Activated naive CD8-positive, alpha-beta T cell treated with anti-CD3 and anti-CD28 coated beads for 36 hours (primary cell): Measurements from ENCODE around the gene RHOH. TPM values are rescaled to one million over a fixed set of nuclear protein-coding genes. Genes with fewer than 3 reads are reported as not detected.

Experiments used
- DNase-seq: peaks from one replicate; pipeline ENCODE4 v3.0.0; 2021
- H3K27ac Mint-ChIP-seq: one replicate; pipeline ENCODE4 v1.8.0; 2022; ENCODE audit warnings: mild to moderate bottlenecking, moderate library complexity, mixed read lengths
- H3K27me3 Mint-ChIP-seq: one replicate; pipeline ENCODE4 v1.8.0; 2022; ENCODE audit warnings: mild to moderate bottlenecking, mixed read lengths
- H3K36me3 Mint-ChIP-seq: one replicate; pipeline ENCODE4 v1.8.0; 2021; ENCODE audit warnings: mild to moderate bottlenecking, mixed read lengths
- H3K4me1 Mint-ChIP-seq: one replicate; pipeline ENCODE4 v1.8.0; 2021; ENCODE audit warnings: mixed read lengths
- H3K4me3 Mint-ChIP-seq: one replicate; pipeline ENCODE4 v1.8.0; 2022; ENCODE audit warnings: mild to moderate bottlenecking, moderate library complexity, mixed read lengths
- H3K9me3 Mint-ChIP-seq: one replicate; pipeline ENCODE4 v1.8.0; 2022; ENCODE audit warnings: mixed read lengths
- total RNA-seq, 2 experiments: library from RNA; stranded (reverse); gene quantifications; one replicate each; pipeline ENCODE4 v1.2.3, GENCODE V29; 2021

Gene RHOH
- total RNA-seq, 2 experiments from 2014 or later = 112 to 114 TPM

DNA sequence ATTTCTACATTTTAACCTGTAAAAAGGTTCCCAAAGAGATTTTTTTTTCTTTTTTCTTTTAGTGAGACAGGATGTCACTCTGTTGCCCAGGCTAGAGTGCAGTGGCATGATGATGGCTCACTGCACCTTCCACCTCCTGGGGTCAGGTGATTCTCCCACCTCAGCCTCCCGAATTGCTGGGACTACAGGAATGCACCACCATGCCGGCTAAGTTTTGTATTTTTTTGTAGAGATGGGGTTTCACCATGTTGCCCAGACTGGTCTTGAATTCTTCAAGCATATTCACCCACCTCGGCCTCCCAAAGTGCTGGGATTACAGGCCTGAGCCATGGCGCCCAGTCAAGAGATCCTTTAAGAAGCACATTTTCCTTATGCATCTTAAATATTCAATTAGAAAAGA is 12.6 kb downstream of the RHOH start:
- Mint-ChIP-seq H3K27ac (peak overlapping the region; percentile 94), H3K9me3 (no peaks in the 10 kb centered on the region), H3K4me1 (peaks cover 84% of the 10 kb centered on the region), H3K27me3 (no peaks in the 10 kb centered on the region), H3K36me3 (peaks cover 86% of the 10 kb centered on the region), H3K4me3 (peak overlapping the region; percentile 85)
- no peak for DNase-seq

DNA sequence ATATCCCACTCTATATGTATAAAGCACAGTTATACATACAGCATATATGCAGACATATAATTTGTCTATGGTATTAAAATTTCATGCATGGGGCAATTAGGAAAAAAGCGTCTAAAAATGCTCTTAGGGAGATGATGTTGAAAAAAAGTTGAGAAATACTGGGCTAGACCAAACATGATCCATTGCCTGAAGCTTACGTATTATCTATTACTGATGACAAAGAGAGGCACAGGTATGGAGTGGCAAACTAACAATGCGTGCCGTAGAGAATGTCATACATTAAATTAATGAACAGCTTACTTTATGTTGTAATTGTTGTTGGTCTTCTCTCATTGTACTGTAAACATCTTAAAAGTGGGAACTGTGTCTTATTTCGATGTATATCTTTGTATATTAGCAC is 13.9 kb downstream of the RHOH start:
- Mint-ChIP-seq H3K9me3 (no peaks in the 10 kb centered on the region), H3K4me3 (peak overlapping the region; percentile 74), H3K27me3 (no peaks in the 10 kb centered on the region), H3K4me1 (peaks cover 83% of the 10 kb centered on the region), H3K27ac (peak overlapping the region; percentile 94), H3K36me3 (peaks cover 85% of the 10 kb centered on the region)
- no peak for DNase-seq

DNA sequence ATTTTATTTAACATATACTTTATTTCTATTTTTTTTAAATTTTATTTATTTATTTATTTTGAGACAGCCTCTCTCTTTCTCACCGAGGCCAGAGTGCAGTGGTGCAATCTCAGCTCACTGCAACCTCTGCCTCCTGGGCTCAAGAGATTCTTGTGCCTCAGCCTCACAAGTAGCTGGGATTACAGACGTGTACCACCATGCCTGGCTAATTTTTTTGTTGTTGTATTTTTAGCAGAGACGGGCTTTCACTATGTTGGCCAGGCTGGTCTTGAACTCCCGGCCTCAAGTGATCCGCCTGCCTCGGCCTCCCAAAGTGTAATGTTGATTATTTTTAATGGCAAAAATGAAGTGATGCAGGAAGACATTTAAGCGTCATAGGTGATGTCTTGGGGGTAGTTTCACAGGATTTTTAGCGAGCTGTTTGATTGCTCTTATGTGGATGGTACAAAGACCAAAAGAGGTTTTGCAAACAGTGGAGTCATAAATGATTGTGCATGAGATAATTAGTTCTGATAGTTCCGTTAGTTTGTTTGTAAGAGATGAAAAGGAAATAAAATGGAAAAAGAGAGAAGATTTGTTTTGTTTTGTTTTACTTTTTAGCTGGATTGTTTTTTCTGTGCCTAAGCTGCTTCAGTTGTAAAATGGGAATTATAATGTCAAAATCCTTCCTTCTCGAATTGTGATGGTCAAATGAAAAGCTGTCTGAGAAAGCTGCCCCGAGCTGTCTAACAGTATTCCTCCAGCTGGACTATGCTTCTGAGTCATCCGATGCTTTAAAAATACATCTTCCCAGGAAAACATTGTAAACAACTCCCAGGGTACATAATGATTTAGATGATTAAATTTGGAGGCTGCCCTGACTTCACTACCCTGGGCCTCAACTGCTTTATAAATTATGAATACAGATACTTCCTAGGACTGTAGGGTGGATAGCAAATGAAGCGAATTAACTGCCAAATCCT is 14.7 kb downstream of the RHOH start:
- no peak for DNase-seq
- Mint-ChIP-seq H3K4me1 (peaks cover 83% of the 10 kb centered on the region), H3K36me3 (peaks cover 85% of the 10 kb centered on the region), H3K27me3 (no peaks in the 10 kb centered on the region), H3K4me3 (peak overlapping the region; percentile 82), H3K9me3 (no peaks in the 10 kb centered on the region), H3K27ac (peak overlapping the region; percentile 93)

DNA sequence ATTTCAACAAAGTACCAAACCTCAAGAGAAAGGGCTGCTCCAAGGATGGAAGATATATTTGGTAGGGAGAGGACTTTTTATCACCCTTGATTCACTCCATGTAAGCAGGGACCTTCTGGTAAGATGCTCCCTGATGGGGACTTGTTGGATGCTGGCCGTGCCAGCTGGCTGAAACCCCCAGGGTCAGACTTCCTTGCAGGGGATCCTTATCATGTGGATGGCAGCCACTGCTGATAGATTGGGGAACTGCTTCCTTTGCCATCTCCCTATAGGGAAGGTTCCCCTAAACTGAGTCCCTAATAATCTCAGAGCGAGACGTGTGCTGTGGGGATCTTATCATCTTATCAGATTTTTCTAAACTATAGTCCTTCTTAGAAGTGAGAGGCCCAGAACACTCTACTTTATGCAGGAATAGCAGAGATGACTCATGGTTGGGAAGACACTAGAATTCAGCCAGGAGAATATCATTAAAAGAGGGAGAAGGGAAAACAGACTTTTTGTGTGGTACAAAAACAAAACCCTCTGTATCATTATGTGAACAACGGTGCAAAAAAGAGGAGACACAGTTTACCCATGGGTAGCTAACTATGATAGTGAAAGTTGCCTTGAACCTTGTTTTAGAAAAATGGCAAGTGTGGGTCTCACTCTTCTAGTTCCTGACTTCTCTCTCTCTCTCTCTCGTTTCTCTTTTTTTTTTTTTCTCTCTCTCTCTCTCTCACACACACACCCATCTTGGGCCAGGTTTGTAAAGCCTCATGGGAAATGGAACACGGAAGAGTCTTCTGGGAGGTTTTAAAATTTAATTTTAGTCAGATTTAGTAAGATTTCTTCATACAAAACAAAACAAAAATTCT is 16.1 kb downstream of the RHOH start:
- peaks cover 89% of the 10 kb centered on the region for H3K4me1 Mint-ChIP-seq

DNA sequence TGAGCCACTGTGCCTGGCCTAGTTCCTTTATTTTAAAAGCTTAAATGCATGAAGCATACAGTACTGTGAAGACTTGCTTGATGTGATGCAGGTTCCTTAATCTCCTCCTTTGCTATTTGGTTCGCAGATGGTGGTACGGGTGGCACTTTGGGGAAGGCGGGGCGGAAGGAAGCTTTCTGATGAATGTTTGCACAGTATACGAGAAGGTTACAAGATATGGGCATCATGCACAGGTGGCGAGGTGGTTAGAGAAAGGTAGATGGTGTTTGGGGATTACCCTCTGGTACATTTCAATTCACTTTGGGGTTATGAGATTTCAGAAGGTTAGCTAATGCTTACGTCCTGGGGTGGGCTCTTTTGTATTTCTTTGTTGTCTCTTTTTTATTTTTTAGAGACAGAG is 17.2 kb downstream of the RHOH start:
- peak overlapping the region; percentile 82 for H3K4me3 Mint-ChIP-seq
- H3K4me1 Mint-ChIP-seq = peaks cover 92% of the 10 kb centered on the region
- no peak for DNase-seq
- H3K36me3 Mint-ChIP-seq = peaks cover 92% of the 10 kb centered on the region
- no peaks in the 10 kb centered on the region for H3K27me3 Mint-ChIP-seq
- H3K27ac Mint-ChIP-seq = peak overlapping the region; percentile 93
- no peaks in the 10 kb centered on the region for H3K9me3 Mint-ChIP-seq

More for the DNA sequence above, 16.1 kb downstream of the RHOH start:
- H3K27me3 Mint-ChIP-seq = no peaks in the 10 kb centered on the region
- H3K36me3 Mint-ChIP-seq = peaks cover 90% of the 10 kb centered on the region
- peak overlapping the region; percentile 93 for H3K27ac Mint-ChIP-seq
- H3K9me3 Mint-ChIP-seq = no peaks in the 10 kb centered on the region
- no peak for DNase-seq
- H3K4me3 Mint-ChIP-seq = peak overlapping the region; percentile 82

DNA sequence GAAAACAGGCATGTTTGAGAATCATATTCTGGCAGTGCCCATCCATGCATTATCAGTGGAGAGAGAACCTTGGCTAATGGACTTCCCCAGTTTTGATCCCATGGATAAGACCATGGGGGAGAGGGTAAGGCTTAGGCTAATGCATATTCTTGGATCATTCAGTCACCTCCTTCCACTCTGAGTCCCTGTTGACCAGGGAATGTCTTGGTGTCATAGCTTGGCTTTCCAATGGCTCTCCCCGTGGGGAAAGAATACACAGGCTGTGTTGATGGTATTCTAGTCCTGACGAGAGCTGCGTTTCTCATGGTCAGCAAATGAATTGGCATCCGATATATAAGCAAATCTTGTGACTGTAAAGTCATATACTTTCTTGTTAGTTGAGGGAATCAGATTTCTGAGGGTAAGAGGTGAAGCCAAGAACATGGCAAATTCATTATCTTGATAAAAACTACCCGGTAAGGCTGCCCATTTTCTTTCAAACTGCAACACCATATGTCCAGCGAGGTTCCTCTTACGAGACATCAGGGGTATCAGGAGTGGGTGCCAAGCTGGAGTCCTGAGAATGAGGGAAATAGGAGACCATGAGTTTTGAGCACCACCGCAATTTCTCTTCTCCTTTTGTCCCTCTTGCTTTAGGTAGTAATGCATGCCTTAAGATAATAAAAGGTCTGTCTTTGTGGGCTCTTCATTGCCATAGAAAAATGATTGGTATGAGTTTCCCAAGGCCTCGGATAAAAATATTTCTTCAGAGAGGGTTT is 18.0 kb downstream of the RHOH start:
- peaks cover 94% of the 10 kb centered on the region for H3K36me3 Mint-ChIP-seq
- H3K27me3 Mint-ChIP-seq = no peaks in the 10 kb centered on the region
- peaks cover 95% of the 10 kb centered on the region for H3K4me1 Mint-ChIP-seq
- H3K9me3 Mint-ChIP-seq = no peaks in the 10 kb centered on the region
- peak overlapping the region; percentile 82 for H3K4me3 Mint-ChIP-seq
- H3K27ac Mint-ChIP-seq = peak overlapping the region; percentile 93
- no peak for DNase-seq

DNA sequence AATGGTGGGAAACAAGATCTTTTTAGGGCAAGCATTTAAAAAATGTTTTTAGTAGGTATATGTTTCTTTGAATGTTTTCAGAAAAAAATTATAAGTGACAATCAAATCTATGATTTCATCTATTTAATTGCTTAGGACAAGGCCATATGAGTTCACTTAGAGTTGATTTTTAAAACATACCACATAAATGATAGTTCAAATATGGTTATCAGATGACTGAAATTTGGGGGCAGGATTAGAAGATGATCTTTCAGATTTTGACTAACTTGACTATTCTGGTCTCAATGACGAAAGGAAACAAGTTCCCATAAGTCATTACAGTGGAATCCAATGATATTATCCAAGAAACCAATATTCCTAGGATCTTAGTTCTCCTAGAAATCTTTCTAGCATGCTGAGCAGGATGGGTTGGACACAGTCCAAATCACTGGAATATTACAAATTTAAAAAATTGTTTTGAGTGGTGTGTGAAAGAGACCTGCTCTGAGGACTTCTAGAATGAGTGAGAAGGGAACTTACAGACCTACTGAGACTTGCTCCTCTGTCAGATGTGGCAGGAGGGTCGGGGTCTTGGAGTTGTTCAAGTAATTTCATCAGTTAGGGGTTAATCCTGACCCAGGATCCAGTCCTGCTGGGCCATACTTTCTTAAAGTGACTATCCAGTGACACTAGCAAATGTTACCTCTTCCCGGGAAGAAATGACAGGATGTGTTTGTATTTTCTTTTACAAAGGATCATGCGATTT is 20.0 kb downstream of the RHOH start:
- Mint-ChIP-seq H3K27ac (peak overlapping the region; percentile 93), H3K27me3 (no peaks in the 10 kb centered on the region), H3K4me1 (peaks cover 95% of the 10 kb centered on the region), H3K4me3 (peak overlapping the region; percentile 82), H3K36me3 (peaks cover 93% of the 10 kb centered on the region), H3K9me3 (no peaks in the 10 kb centered on the region)
- no peak for DNase-seq

DNA sequence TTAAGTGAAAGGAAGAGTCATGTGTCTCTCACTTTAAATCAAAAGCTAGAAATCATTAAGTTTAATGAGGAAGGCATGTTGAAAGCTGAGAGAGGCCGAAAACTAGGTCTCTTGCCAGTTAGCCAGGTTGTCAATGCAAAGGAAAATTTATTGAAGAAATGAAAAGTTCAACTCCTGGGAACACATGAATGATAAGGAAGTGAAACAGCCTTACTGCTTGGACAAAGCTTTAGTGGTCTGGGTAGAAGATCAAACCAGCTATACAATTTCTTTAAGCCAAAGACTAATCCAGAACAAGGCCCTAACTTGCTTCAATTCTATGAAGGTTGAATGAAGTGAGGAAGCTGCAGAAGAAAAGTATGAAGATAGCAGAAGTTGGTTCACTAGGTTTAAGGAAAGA is 24.9 kb downstream of the RHOH start:
- H3K9me3 Mint-ChIP-seq = peaks cover 2% of the 10 kb centered on the region
- H3K4me3 Mint-ChIP-seq = peak overlapping the region; percentile 60
- no peak for DNase-seq
- H3K4me1 Mint-ChIP-seq = peaks cover 89% of the 10 kb centered on the region
- H3K27me3 Mint-ChIP-seq = no peaks in the 10 kb centered on the region
- H3K36me3 Mint-ChIP-seq = peaks cover 90% of the 10 kb centered on the region
- peak overlapping the region; percentile 74 for H3K27ac Mint-ChIP-seq

DNA sequence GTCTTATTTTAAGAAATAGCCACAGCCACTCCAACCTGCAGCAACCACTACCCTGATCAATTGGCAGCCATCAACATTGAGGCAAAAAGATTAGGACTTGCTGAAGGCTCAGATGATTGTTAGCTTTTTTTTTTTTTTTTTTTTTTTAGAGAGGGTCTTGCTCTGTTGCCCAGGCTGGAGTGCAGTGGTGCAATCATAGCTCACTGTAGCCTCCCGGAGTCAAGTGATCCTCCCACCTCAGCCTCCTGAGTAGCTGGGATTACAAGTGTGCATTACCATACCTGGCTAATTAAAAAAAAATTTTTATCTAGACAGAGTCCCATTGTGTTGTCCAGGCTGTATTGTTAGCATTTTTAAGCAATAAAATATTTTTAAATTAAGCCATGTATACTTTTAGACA is 26.5 kb downstream of the RHOH start:
- Mint-ChIP-seq H3K4me3 (no peak overlapping the region), H3K4me1 (peaks cover 86% of the 10 kb centered on the region), H3K9me3 (peaks cover 2% of the 10 kb centered on the region), H3K27me3 (peaks cover 3% of the 10 kb centered on the region), H3K27ac (peak overlapping the region; percentile 74), H3K36me3 (peaks cover 82% of the 10 kb centered on the region)
- DNase-seq = no peak

DNA sequence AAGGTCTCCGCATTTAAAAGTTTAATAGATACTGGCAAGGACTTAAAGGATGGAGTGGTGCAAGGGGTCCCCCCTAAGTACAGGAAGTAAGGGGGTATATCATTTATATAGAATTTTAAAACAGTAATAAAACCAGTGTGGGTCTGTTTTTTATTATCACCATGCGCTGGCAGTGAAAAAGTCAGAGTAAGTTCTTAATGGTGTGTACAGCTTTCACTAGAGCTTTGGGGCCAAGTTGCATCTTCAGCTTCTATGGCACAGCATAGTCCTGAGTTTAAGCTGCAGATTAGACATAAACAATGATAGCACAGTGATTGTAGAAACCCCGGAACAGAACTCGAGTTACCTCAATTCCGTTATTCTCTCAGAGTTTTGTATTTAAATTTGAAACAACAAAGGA is 27.6 kb downstream of the RHOH start:
- Mint-ChIP-seq H3K36me3 (peaks cover 83% of the 10 kb centered on the region), H3K4me1 (peaks cover 87% of the 10 kb centered on the region), H3K27ac (peak overlapping the region; percentile 95), H3K9me3 (peaks cover 2% of the 10 kb centered on the region), H3K27me3 (peaks cover 3% of the 10 kb centered on the region), H3K4me3 (peak overlapping the region; percentile 74)
- no peak for DNase-seq

DNA sequence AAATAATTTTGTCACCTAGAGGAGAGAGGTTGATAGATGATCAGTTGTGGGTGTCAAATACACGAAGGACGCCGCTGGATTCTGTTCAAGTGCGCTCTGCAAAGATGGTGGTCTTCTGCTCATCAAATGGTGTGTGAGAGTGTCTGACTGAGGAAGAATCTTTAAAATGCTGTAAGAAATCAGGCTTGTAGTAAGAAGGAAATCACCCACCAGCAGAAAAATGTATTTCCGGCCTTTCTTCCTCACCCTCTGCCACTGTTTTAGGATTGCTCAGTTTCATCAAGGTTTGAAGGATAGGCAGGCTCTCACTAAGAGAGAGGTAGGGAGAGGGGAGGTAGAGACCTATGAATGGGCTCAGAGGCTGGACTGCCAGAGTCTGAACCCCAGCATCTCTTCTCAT is 28.7 kb downstream of the RHOH start:
- Mint-ChIP-seq H3K36me3 (peaks cover 82% of the 10 kb centered on the region), H3K27ac (peak overlapping the region; percentile 95), H3K4me3 (peak overlapping the region; percentile 74), H3K27me3 (peaks cover 3% of the 10 kb centered on the region), H3K4me1 (peaks cover 86% of the 10 kb centered on the region), H3K9me3 (peaks cover 2% of the 10 kb centered on the region)
- DNase-seq = no peak

DNA sequence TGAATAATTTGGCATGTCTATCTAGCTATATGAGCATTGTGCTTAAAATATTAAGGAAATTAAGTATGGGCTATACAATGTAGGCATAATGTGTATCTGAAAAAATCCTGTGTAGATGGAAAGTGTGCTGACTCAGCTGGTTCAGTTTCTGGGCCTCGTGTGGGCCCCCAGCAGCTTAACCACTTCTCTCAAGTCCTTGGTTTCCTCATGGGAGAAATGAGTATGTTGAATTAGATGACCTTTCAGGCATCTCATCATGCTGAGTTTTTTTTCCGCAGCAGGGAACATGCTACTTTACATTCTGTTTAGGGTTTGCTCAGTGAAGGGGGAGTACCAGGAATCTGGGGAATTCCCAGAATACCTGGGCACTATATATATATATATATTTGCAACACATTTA is 30.5 kb downstream of the RHOH start:
- Mint-ChIP-seq H3K36me3 (peaks cover 80% of the 10 kb centered on the region), H3K4me1 (peaks cover 88% of the 10 kb centered on the region), H3K9me3 (peaks cover 2% of the 10 kb centered on the region), H3K4me3 (peak overlapping the region; percentile 74), H3K27me3 (peaks cover 3% of the 10 kb centered on the region), H3K27ac (peak overlapping the region; percentile 95)
- peak; percentile 72 for DNase-seq

DNA sequence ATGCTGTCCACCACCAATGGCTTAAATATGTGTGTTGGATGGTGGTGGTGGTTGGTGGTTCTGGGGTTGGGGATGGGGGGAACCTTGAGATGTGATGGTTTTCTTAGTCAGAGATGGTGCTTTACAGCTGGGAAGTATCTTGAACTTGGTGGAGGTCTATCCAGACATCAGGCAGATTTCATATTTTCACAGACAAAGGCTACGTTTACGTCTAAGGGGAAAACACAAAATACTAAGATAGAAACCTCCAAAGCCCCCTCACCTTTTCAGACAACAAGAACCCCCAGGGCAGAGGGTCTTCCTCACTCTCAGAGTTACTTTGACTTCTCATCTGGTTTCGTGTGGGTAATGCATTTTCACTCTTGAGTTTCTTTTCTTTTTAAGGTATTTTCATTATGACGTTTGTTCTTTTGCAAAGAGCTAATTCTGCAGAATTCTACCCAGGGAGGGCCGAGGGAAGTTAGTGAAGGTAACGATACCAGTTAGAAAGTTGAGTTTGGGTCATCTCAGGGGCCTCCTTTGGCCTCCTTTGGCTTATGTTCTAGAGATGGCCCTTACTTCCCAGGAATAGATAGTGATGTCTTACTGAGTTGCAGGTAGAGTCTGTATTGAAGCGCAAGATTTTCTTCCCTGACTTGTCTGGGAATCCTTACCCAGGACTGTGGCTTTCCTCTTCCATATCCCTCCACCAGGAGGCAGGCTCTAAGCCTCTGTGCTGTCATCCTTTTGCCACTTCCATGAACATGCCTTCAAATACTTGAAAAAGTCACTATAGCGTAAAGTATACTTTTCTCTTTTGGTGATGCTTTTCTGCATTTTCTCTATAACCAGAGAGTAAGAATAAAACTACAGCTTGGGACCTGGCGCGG is 31.9 kb downstream of the RHOH start:
- DNase-seq = no peak
- peaks cover 3% of the 10 kb centered on the region for H3K27me3 Mint-ChIP-seq
- H3K36me3 Mint-ChIP-seq = peaks cover 76% of the 10 kb centered on the region
- peaks cover 5% of the 10 kb centered on the region for H3K9me3 Mint-ChIP-seq
- peaks cover 90% of the 10 kb centered on the region for H3K4me1 Mint-ChIP-seq
- peak overlapping the region; percentile 97 for H3K27ac Mint-ChIP-seq
- H3K4me3 Mint-ChIP-seq = peak overlapping the region; percentile 78
